GM13976 (cell line): Measurements from ENCODE around the gene PAK3.

Source experiments
- DNase-seq: peaks from one replicate; pipeline ENCODE4 v3.0.0; 2012; ENCODE audit warnings: low spot score
- CTCF ChIP-seq: IDR thresholded peaks from 2 replicates; pipeline ENCODE4 v1.5.1; 2012; ENCODE audit warnings: borderline replicate concordance, mild to moderate bottlenecking; ENCODE audit not compliant: insufficient read depth; ENCODE audit errors: extremely low read depth, missing control alignments, control extremely low read depth
- in situ Hi-C: fragments of 300-500 bp; cut with MboI; formaldehyde crosslinking; loops from one replicate; pipeline ENCODE4 v1.12.0; 2022; ENCODE audit warnings: low sequenced_read_pairs, mixed read lengths, inconsistent platforms; ENCODE audit not compliant: unreplicated experiment

The PAK3 gene

GRCh38 chrX:111164728-111165127 lies 68.7 kb downstream of the PAK3 start:
- no peak for DNase-seq
- in situ Hi-C loops = no loop called here
- no peak for TF ChIP-seq CTCF

GRCh38 chrX:111165902-111166301 lies 69.9 kb downstream of the PAK3 start:
- no peak for TF ChIP-seq CTCF
- no peak for DNase-seq
- in situ Hi-C loops = no loop called here

GRCh38 chrX:111167334-111167733 lies 71.3 kb downstream of the PAK3 start:
- in situ Hi-C loops = no loop called here
- TF ChIP-seq CTCF = no peak
- DNase-seq = no peak

GRCh38 chrX:111168314-111168713 lies 72.3 kb downstream of the PAK3 start:
- in situ Hi-C loops = no loop called here
- TF ChIP-seq CTCF = no peak
- no peak for DNase-seq

- in situ Hi-C loops = no loop called here
- DNase-seq = no peak
- no peak for TF ChIP-seq CTCF
Observed at GRCh38 chrX:111169141-111169540, 73.2 kb downstream of the PAK3 start.

- TF ChIP-seq CTCF = no peak
- DNase-seq = no peak
- in situ Hi-C loops = no loop called here
Observed at GRCh38 chrX:111170017-111170416, 74.0 kb downstream of the PAK3 start.

GRCh38 chrX:111180750-111181240 lies 84.8 kb downstream of the PAK3 start:
- in situ Hi-C loops = no loop called here
- DNase-seq = no peak
- no peak for TF ChIP-seq CTCF
